ENCODE measurements around the gene TXLNB.
"Not testable (repeated sequence)": the region's sequence is repeated elsewhere in the genome, so short reads cannot be mapped to it uniquely, and the experiment has no call there.

TXLNB gene

DNA sequence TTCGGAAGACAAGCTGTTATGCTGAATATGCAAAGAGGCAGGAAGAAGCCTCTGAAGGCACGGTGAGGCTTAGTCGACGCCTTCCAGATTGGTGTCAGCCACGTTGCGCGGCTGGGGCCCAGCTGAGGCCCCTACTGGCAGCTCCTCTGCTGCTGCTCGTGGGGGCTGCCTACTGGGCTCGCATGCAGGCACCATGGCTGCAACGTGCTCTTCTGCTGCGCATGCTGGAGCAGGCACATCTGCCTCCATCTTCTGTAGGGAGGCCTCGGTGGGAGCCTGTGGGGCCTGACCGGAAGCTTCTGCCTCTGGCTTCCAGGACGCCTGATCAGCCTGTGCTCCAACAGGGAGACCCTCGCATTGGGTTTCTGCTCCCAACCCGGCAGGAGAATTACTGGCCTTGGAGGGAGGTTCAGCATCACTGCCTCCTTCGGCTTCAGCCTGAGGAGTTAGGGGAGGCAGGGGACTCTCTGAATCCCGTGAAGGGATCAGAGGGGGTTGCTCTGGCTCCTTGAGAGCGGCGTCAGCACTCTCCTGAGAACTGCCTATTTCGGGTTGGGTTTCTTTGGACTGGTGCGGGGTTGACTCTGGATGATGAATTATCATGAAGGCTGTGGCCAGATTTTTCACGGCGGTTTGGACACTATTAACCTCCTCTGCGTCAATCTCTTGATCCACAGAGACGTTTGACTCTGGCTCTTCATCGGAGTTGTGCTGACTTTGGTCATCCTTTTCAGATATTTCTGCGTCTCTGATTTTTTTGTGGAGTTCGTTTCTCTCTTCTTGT, 49.1 kb downstream of the TXLNB start:
- DNase-seq (ENCODE audit: low spot score): no peak
- Histone ChIP-seq H3K4me3 (no peak overlapping the region), H3K27ac (no peak overlapping the region)
- TF ChIP-seq, protein P1, sequence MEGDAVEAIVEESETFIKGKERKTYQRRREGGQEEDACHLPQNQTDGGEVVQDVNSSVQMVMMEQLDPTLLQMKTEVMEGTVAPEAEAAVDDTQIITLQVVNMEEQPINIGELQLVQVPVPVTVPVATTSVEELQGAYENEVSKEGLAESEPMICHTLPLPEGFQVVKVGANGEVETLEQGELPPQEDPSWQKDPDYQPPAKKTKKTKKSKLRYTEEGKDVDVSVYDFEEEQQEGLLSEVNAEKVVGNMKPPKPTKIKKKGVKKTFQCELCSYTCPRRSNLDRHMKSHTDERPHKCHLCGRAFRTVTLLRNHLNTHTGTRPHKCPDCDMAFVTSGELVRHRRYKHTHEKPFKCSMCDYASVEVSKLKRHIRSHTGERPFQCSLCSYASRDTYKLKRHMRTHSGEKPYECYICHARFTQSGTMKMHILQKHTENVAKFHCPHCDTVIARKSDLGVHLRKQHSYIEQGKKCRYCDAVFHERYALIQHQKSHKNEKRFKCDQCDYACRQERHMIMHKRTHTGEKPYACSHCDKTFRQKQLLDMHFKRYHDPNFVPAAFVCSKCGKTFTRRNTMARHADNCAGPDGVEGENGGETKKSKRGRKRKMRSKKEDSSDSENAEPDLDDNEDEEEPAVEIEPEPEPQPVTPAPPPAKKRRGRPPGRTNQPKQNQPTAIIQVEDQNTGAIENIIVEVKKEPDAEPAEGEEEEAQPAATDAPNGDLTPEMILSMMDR (IDR thresholded peaks at IDR 0.05): no peak

DNA sequence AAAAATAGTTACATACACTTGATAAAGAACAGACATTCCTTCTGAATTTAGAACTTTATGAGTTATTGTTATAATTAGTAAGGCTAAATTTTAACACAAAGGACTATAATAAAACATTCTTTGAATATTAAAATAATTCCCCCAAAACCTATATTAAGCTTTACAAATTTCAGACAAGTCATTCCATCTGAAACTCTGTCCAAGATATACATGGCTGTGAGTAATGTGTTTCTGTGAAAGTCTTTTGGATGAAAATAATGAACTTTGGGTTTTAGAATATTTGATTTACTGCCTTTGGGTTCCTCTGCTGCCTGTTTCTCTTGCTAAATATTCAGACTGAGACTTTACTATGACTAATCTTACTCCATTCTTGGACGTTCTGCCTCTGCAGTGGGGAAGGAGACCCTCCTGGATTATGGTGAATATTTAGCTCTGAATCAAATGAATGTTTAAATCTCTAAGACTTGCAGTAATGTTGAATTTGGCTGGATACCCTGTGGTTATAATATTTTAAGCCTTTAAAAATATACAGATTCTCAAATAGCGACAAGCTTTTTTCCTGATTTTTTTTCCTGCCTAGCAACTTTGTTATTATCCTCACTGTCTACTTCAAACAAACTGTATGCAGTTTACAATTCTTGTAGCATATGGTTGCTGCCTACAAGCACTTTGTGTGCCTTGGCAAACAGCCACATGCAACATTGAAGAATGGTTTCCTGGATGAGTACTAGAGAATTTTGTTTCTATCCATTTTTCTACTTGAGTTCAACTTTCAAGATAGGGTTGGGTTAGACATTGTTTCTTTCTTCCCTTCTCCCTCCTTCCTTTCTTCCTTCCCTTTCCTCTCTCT, 51.4 kb downstream of the TXLNB start:
- TF ChIP-seq, protein P1 (IDR thresholded peaks at IDR 0.05): no peak
- Histone ChIP-seq H3K4me3 (no peak overlapping the region), H3K27ac (peak overlapping the region; percentile 20 to 57)
- DNase-seq (ENCODE audit: low spot score): no peak

DNA sequence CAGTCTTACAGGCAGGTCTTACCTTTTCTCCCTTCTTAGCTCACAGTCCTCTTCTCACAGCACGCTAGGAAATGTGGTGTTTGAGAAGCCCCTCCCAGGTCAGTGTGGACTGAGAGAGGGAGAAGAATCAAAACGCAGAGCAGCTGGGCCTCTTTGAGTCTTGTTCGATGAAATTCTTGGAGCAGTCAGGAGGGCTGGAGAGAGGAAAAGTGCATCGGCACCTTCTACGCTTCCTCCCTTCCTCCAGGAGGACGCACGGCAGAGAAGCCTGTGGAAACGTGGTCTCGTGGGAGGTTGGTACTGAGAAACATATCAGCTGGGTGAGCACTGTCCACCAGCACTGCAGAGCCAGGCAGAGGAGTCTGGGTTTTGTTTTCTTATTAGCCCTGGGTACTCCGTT, 52.7 kb downstream of the TXLNB start:
- TF ChIP-seq, protein P1 (IDR thresholded peaks at IDR 0.05): no peak
- peak overlapping the region; percentile 37 to 45 for H3K27ac ChIP-seq
- no peak for DNase-seq (ENCODE audit: low spot score)
- peak overlapping the region; percentile 35 for H3K4me3 ChIP-seq

DNA sequence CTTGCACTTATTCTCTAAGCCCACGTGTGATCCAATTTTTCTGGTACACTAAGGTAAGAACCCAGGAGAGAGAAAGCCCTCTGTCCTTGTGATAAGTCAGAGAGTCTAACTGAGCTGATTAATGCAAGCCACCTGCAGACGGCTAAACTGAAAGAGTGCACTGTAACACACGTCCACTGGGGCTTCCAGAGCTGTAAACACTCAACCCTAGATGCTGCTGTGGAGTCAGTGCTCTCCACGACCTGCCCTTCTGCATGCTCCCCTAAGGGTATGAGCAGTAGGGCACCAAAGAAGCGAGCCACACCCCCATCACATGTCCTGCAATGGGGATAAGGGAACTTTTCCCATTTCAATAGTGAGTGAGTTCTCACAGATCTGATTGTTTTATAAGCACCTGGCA, 55.7 kb downstream of the TXLNB start:
- Histone ChIP-seq H3K4me3 (no peak overlapping the region), H3K27ac (no peak overlapping the region)
- TF ChIP-seq, protein P1 (IDR thresholded peaks at IDR 0.05): no peak
- DNase-seq (ENCODE audit: low spot score): no peak

DNA sequence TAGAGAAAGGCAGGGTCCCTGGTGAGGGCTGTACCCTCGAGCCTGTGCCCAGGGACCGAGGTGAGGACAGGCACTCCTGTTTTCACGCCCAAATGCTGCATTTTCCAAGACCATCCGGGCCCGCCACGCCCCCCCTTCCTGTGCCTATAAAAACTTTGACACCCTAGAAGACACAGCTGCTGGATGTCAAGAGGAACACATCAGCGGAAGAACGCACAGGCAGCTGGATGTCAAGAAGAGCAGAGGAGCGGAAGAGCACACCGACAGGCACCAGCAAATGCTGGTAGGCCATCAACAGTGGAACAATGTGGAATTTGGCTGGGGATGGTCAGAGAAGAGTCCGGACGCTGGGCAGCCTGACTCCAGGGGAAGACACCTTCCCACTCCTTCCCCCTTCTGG, 56.1 kb downstream of the TXLNB start:
- TF ChIP-seq, protein P1 (IDR thresholded peaks at IDR 0.05): no peak

DNA sequence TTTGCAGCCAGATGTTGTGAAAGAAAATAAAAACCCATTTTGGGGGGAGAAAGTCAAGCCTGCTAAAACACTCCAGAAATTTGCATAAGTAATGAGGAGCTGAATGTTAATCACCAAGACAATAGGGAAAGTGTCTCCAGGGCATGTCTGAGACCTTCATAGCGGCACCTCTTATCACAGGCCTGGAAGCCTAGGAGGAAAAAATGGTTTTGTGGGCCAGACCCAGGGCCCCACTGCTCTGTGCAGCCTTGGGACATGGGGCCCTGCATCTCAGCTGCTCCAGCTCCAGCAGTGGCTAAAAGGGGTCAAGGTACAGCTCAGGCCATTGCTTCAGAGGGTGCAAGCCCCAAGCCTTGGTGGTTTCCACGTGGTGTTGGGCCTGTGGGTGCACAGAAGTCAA, 57.6 kb downstream of the TXLNB start:
- not testable (repeated sequence) for DNase-seq (ENCODE audit: low spot score); H3K27ac ChIP-seq; H3K4me3 ChIP-seq

More for the DNA sequence above, 56.1 kb downstream of the TXLNB start:
- H3K27ac ChIP-seq: no peak overlapping the region
- no peak for DNase-seq (ENCODE audit: low spot score)
- H3K4me3 ChIP-seq: no peak overlapping the region

DNA sequence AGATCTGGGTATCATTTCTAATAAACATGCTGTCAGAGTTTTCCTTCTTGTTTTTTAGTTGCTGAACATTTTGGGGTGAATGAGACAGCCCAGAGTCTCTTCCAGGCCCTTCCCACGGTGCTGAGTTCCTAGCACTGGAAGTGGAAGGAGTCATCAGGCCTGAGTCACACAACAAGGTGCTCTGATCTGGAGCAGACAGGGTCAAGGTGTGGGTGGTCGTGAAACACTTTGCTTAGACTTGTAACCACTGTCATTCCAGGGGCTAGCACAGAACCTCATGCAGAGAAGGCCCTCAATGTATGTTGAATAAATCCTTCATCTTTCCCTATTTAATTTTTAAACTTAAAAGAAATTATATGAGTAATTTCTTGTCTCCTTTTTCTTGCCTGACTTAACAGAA, 60.6 kb downstream of the TXLNB start:
- Histone ChIP-seq H3K4me3 (no peak overlapping the region), H3K27ac (no peak overlapping the region)
- DNase-seq (ENCODE audit: low spot score): no peak
- TF ChIP-seq, protein P1 (IDR thresholded peaks at IDR 0.05): no peak
